ENCODE data around the gene TMEM217.

TMEM217 gene

DNA sequence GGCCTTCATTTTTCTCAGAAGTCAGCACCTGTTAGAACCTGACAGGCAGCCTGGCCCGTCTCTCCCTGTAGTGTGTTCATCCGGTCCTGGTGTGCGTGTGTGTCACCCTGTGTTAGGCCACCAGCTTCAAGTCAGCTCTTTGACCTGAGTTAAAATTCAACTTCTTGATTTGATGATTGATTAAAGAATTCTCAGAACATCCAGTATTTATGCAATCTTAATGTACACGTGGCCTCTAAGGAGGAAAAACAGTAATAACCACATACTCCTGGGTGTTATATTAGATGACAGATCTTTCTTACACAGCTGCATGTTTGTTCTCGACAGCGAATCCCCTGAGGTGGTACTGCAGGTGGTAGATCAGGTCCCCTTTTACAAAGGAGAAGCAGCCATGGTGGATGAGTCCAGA is 19.1 kb upstream of the TMEM217 start:
- Histone ChIP-seq H3K4me1 (ENCODE audit: insufficient read depth, low read length) (no peaks in the 10 kb centered on the region), H3K4me3 (ENCODE audit: low read length) (no peak overlapping the region), H3K36me3 (ENCODE audit: insufficient read depth, low read depth, low read length) (peaks cover 23% of the 10 kb centered on the region), H3K27ac (ENCODE audit: low read length) (no peak overlapping the region), H3K9me3 (ENCODE audit: insufficient read depth, low read depth, low read length) (no peaks in the 10 kb centered on the region), H3K27me3 (ENCODE audit: insufficient read depth, low read length) (no peaks in the 10 kb centered on the region), H3K9ac (ENCODE audit: low read depth, low read length) (no peak overlapping the region)

DNA sequence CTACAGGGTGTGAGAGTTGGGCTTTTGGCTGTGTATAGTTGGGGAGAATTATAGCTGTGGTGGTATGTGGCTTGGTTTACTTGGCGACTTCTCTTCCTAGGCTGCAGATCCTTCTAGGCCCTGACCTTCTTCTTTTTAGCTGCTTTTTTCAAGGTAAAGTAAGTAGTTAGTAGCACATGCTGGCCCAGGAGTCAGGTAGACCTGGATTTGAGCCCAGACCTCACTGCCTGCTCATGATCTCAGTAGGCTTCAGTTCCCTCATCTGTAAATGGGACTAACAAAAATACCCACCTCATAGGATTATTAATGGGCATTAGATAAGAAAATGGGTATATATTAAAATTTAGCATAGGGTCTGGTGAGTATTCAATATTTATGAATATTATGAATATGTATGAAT is 17.4 kb upstream of the TMEM217 start:
- Histone ChIP-seq H3K9ac (ENCODE audit: low read depth, low read length) (no peak overlapping the region), H3K36me3 (ENCODE audit: insufficient read depth, low read depth, low read length) (peaks cover 16% of the 10 kb centered on the region), H3K4me1 (ENCODE audit: insufficient read depth, low read length) (no peaks in the 10 kb centered on the region), H3K9me3 (ENCODE audit: insufficient read depth, low read depth, low read length) (no peaks in the 10 kb centered on the region), H3K4me3 (ENCODE audit: low read length) (no peak overlapping the region), H3K27ac (ENCODE audit: low read length) (no peak overlapping the region), H3K27me3 (ENCODE audit: insufficient read depth, low read length) (no peaks in the 10 kb centered on the region)

DNA sequence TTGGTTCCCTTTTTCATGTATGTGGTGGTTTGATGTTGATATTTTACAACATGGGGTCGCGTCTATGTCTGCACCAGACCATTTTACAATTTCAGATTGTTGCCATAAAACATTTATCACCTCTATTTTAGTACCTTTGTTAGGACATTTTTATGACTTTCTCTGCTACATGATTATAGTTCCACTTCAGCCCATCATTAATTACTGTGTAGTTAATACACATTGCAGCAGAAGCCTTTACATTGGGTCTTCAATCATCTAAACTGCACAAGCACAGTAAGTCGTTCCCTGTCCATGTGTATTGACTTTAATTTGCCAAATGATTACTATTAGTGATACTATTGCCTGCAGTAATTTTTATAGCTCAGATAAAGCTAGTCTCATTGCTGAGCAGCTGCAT is 15.7 kb upstream of the TMEM217 start:
- Histone ChIP-seq H3K9me3 (ENCODE audit: insufficient read depth, low read depth, low read length) (no peaks in the 10 kb centered on the region), H3K36me3 (ENCODE audit: insufficient read depth, low read depth, low read length) (peaks cover 12% of the 10 kb centered on the region; the same call in 1 of the 2 replicates), H3K27ac (ENCODE audit: low read length) (no peak overlapping the region), H3K27me3 (ENCODE audit: insufficient read depth, low read length) (no peaks in the 10 kb centered on the region), H3K4me3 (ENCODE audit: low read length) (no peak overlapping the region), H3K4me1 (ENCODE audit: insufficient read depth, low read length) (no peaks in the 10 kb centered on the region), H3K9ac (ENCODE audit: low read depth, low read length) (no peak overlapping the region)

DNA sequence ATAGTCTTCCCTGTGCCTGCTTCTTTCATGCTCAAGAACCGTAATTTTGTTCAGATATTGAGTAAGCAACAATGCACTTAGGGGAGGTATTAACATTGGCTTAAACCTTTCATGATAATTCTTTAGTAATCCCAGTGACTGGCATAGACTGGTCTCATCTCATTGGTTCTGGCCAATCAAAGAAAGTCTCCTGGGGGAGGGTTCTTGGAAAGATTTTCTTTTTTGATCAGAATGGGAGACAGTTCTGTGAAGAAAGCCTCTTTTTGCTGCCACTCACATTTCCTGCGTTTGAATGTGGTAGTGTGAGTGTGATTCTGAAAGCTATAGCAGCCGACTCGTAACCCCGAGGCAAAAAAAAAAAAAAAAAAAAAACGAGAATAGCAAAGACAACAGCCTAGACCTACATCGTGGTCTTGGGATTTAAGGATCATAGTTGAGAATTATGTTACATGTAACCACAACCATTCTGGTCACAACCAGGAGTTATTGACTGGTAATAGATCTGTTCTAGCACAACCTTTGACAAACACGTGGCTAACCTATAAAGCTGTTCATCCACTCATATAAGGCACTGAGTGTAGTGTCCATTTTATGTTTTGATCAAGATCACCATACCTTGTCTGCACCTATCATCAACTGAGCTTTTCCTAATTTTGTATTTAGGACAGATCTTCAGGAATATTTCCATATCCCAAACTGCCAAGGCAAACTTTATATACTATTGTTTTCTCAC is 15.1 kb upstream of the TMEM217 start:
- peaks cover under 1% of the 10 kb centered on the region; the same call in 1 of the 2 replicates for H3K4me1 ChIP-seq (ENCODE audit: insufficient read depth, low read length)
- H3K27me3 ChIP-seq (ENCODE audit: insufficient read depth, low read length): no peaks in the 10 kb centered on the region
- no peak overlapping the region for H3K9ac ChIP-seq (ENCODE audit: low read depth, low read length)
- H3K4me3 ChIP-seq (ENCODE audit: low read length): no peak overlapping the region
- peaks cover 12% of the 10 kb centered on the region; the same call in 1 of the 2 replicates for H3K36me3 ChIP-seq (ENCODE audit: insufficient read depth, low read depth, low read length)
- H3K27ac ChIP-seq (ENCODE audit: low read length): no peak overlapping the region
- no peaks in the 10 kb centered on the region for H3K9me3 ChIP-seq (ENCODE audit: insufficient read depth, low read depth, low read length)

DNA sequence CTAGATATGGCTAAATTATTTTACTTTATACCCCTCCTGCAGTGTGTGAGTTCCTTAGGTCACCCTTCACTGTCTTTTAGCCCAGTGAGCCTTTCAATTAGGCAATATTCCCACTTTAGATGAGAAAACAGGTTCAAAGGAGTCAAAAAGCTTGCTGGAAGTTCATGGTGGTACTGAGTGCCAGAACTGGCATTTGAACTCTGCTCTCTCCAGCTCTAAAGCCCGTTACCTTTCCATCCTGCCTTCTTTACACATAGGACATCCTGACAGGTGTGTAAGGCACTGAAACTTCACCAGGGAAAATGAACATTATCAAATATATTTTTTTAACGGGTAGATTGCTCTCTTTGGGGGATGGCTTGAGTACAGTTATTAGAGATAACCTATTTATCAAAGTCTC is 11.2 kb upstream of the TMEM217 start:
- no peak overlapping the region for H3K4me3 ChIP-seq (ENCODE audit: low read length)
- no peaks in the 10 kb centered on the region for H3K9me3 ChIP-seq (ENCODE audit: insufficient read depth, low read depth, low read length)
- H3K36me3 ChIP-seq (ENCODE audit: insufficient read depth, low read depth, low read length): peaks cover 12% of the 10 kb centered on the region; the same call in 1 of the 2 replicates
- peaks cover 24% of the 10 kb centered on the region for H3K4me1 ChIP-seq (ENCODE audit: insufficient read depth, low read length)
- no peak overlapping the region for H3K9ac ChIP-seq (ENCODE audit: low read depth, low read length)
- no peaks in the 10 kb centered on the region for H3K27me3 ChIP-seq (ENCODE audit: insufficient read depth, low read length)
- no peak overlapping the region for H3K27ac ChIP-seq (ENCODE audit: low read length)

DNA sequence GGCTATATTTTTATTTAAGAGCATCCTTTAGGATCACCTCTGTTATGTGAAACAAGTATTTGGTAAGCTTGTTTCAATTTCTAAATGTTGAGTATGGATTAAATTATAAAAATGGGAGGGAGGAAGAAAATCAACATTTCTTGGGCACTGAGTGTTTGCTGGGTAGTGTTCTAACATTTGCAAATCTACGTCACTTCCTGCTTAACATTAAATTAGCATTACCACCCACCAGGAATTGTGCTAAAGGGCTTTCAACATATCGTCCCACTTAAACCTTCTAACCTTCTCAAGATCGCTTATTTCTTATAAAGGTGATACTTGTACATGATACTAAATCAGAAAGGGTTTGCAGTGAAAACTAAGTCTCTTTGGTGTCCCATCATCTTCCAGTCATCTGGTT is 7.9 kb upstream of the TMEM217 start:
- Histone ChIP-seq H3K27ac (ENCODE audit: low read length) (no peak overlapping the region), H3K9me3 (ENCODE audit: insufficient read depth, low read depth, low read length) (no peaks in the 10 kb centered on the region), H3K4me3 (ENCODE audit: low read length) (no peak overlapping the region), H3K4me1 (ENCODE audit: insufficient read depth, low read length) (peaks cover 24% of the 10 kb centered on the region), H3K9ac (ENCODE audit: low read depth, low read length) (no peak overlapping the region), H3K27me3 (ENCODE audit: insufficient read depth, low read length) (no peaks in the 10 kb centered on the region), H3K36me3 (ENCODE audit: insufficient read depth, low read depth, low read length) (peaks cover 12% of the 10 kb centered on the region; the same call in 1 of the 2 replicates)

DNA sequence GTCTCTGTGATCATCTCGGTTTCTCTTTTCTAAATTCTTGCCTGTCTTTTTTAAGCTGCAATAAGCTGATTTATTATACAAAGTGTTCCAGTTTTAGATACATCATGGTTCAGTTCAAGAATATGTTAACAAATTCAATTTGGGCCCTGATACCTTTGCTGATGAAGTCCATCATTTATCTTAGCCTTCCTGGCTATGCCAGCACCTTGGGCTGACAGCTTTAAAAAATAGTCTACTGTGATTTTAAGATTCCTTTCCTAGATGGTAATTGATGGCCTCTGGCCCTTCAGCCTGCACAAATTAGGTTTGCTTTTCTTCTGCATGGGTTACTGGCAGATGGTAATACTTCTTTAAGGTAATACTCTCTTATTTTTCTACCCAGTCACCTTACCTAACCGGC is 7.1 kb upstream of the TMEM217 start:
- peaks cover 7% of the 10 kb centered on the region; the same call in 1 of the 2 replicates for H3K36me3 ChIP-seq (ENCODE audit: insufficient read depth, low read depth, low read length)
- H3K4me3 ChIP-seq (ENCODE audit: low read length): no peak overlapping the region
- peak overlapping the region; percentile 51 for H3K27ac ChIP-seq (ENCODE audit: low read length)
- no peaks in the 10 kb centered on the region for H3K9me3 ChIP-seq (ENCODE audit: insufficient read depth, low read depth, low read length)
- H3K9ac ChIP-seq (ENCODE audit: low read depth, low read length): peak overlapping the region; percentile 40; the same call in 1 of the 2 replicates
- H3K4me1 ChIP-seq (ENCODE audit: insufficient read depth, low read length): peaks cover 24% of the 10 kb centered on the region
- no peaks in the 10 kb centered on the region for H3K27me3 ChIP-seq (ENCODE audit: insufficient read depth, low read length)

DNA sequence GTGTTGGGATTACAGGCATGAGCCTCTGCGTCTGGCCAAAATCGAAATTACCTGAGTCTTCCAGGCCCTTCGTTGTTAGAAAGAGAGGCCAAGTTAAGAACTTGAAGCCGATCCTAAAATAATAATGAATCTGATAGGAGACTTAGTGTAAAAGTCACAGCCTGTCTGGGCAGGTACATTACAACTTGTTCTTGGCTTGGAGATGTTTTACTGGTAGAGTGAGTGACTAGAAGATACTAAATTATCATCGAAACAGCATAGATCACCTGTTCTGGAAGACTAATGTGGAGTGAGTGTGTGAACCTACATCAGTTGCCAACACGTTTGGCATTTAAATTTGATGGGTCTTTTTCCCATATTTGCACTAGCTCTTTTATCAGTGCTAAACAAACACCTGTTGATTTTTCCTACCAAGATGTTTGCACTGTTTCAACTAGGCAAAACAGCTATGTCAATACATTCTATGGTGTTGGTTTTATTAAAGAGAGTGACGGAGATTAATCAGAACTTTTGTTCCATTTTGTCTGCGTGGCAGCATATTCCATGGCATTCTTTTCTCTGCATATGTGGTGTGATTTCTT is 4.6 kb upstream of the TMEM217 start:
- Histone ChIP-seq H3K27ac (ENCODE audit: low read length) (no peak overlapping the region), H3K4me1 (ENCODE audit: insufficient read depth, low read length) (peaks cover 19% of the 10 kb centered on the region), H3K36me3 (ENCODE audit: insufficient read depth, low read depth, low read length) (no peaks in the 10 kb centered on the region), H3K9ac (ENCODE audit: low read depth, low read length) (no peak overlapping the region), H3K9me3 (ENCODE audit: insufficient read depth, low read depth, low read length) (no peaks in the 10 kb centered on the region), H3K4me3 (ENCODE audit: low read length) (no peak overlapping the region), H3K27me3 (ENCODE audit: insufficient read depth, low read length) (no peaks in the 10 kb centered on the region)

DNA sequence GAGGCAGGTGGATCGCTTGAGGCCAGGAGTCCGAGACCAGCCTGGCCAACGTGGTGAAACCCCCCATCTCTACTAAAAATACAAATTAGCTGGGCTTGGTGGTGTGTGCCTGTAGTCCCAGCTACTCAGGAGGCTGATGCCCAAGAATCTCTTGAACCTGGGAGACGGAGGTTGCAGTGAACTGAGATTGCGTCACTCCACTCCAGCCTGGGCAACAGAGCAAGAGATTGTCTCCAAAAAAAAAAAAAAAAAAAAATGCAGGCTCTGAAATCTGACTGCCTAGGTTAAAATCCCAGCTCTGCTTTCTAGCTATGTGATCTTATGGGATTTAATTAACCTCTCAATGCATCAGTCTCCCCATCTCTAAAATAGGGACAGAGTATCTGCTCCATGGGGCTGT is 3.3 kb upstream of the TMEM217 start:
- Histone ChIP-seq H3K4me1 (ENCODE audit: insufficient read depth, low read length) (peaks cover 20% of the 10 kb centered on the region), H3K9ac (ENCODE audit: low read depth, low read length) (no peak overlapping the region), H3K36me3 (ENCODE audit: insufficient read depth, low read depth, low read length) (no peaks in the 10 kb centered on the region), H3K27ac (ENCODE audit: low read length) (no peak overlapping the region), H3K4me3 (ENCODE audit: low read length) (no peak overlapping the region), H3K9me3 (ENCODE audit: insufficient read depth, low read depth, low read length) (no peaks in the 10 kb centered on the region), H3K27me3 (ENCODE audit: insufficient read depth, low read length) (no peaks in the 10 kb centered on the region; the same call in 1 of the 2 replicates)

DNA sequence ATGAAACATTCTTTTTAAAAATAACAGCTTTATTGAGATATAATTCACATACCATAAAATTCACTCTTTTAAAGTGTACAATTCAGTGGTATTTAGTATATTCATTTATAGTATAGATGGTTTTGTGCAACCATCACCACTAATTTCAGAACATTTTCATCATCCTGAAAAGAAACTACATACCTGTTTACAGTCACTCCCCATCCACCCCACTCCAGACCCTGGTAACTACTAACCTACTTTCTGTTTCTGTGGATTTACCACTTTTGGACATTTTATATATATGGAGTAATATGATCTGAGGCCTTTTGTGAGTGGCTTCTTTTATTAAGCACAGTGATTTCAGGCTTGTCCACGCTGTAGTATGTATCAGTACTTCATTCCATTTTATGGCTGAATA is 2.5 kb upstream of the TMEM217 start:
- Histone ChIP-seq H3K27ac (ENCODE audit: low read length) (no peak overlapping the region), H3K36me3 (ENCODE audit: insufficient read depth, low read depth, low read length) (no peaks in the 10 kb centered on the region), H3K27me3 (ENCODE audit: insufficient read depth, low read length) (no peaks in the 10 kb centered on the region; the same call in 1 of the 2 replicates), H3K9ac (ENCODE audit: low read depth, low read length) (no peak overlapping the region), H3K4me3 (ENCODE audit: low read length) (no peak overlapping the region), H3K4me1 (ENCODE audit: insufficient read depth, low read length) (peaks cover 13% of the 10 kb centered on the region), H3K9me3 (ENCODE audit: insufficient read depth, low read depth, low read length) (no peaks in the 10 kb centered on the region)

DNA sequence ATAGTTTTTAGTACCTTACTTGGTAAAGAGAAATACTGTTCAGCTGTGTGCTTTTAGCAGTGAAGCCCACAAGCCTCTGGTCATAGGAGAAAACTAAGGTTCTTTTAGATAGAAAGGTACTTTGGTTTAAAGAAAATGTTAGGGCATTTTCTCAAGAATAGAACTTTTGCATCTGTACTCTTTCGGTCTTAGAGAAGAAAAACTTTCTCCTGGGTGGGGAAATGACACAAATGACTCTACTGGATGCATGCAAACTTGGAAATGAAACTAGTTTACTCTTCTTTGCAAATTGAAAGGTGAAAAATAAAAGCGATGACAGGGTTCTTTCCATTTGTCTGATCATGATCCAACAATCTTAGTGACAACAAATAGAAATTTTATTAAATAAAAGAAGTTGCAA is 2.1 kb upstream of the TMEM217 start:
- H3K9me3 ChIP-seq (ENCODE audit: insufficient read depth, low read depth, low read length): no peaks in the 10 kb centered on the region
- no peak overlapping the region for H3K4me3 ChIP-seq (ENCODE audit: low read length)
- H3K27me3 ChIP-seq (ENCODE audit: insufficient read depth, low read length): no peaks in the 10 kb centered on the region; the same call in 1 of the 2 replicates
- H3K4me1 ChIP-seq (ENCODE audit: insufficient read depth, low read length): peaks cover 9% of the 10 kb centered on the region
- H3K9ac ChIP-seq (ENCODE audit: low read depth, low read length): no peak overlapping the region
- no peak overlapping the region for H3K27ac ChIP-seq (ENCODE audit: low read length)
- H3K36me3 ChIP-seq (ENCODE audit: insufficient read depth, low read depth, low read length): no peaks in the 10 kb centered on the region

DNA sequence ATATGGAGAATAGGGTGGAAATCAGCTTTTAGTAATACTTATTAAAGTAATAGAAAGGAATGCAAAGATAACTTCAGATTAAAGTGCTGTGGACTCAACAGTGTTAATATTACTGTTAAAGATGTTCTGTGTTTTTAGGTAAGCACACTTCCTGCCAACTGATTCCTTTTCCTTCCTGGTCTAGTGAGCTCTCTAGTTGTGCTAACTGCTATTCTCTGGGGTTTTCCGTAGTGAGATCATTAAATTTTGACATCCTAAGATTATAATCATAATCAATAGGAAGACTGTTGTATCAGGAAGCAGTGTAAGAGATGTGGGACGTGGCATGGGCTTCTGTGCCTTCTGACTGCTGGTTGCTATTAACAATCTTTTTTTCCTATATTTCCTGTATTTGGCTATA is 1.2 kb upstream of the TMEM217 start:
- no peaks in the 10 kb centered on the region for H3K9me3 ChIP-seq (ENCODE audit: insufficient read depth, low read depth, low read length)
- peak overlapping the region; percentile 83 for H3K4me3 ChIP-seq (ENCODE audit: low read length)
- H3K36me3 ChIP-seq (ENCODE audit: insufficient read depth, low read depth, low read length): no peaks in the 10 kb centered on the region
- no peaks in the 10 kb centered on the region; the same call in 1 of the 2 replicates for H3K27me3 ChIP-seq (ENCODE audit: insufficient read depth, low read length)
- H3K9ac ChIP-seq (ENCODE audit: low read depth, low read length): no peak overlapping the region; the same call in 1 of the 2 replicates
- H3K27ac ChIP-seq (ENCODE audit: low read length): no peak overlapping the region
- peaks cover 3% of the 10 kb centered on the region; the same call in 1 of the 2 replicates for H3K4me1 ChIP-seq (ENCODE audit: insufficient read depth, low read length)

All from iPS-20b (cell line).